Activated CD4-positive, alpha-beta T cell treated with anti-CD3 and anti-CD28 coated beads, Interleukin-2, amount 10 ng/mL, durations not matched to agents 7 days and 5 days (primary cell): ENCODE results near the gene CHIA. TPM values are rescaled to one million over a fixed set of nuclear protein-coding genes. Genes with fewer than 3 reads are reported as not detected.

Experiments
- CTCF ChIA-PET: fragments of 350-600 bp; sonication (Branson Sonifier 250); formaldehyde crosslinking; loops from one replicate; lab custom pipeline; 2021; ENCODE audit warnings: antibody characterized with exemption; lab: Charles Lee
- POLR2A ChIA-PET: fragments of 350-600 bp; sonication (Branson Sonifier 250); formaldehyde crosslinking; loops from one replicate; lab custom pipeline; 2021; ENCODE audit warnings: antibody characterized with exemption; lab: Charles Lee
- DNase-seq: peaks from one replicate; pipeline ENCODE4 v3.0.0-alpha.2; 2020
- H3K27ac Mint-ChIP-seq: one replicate; pipeline ENCODE4 v1.8.0; 2021; ENCODE audit warnings: mild to moderate bottlenecking, moderate library complexity, mixed read lengths
- H3K27me3 Mint-ChIP-seq: one replicate; pipeline ENCODE4 v1.8.0; 2021; ENCODE audit warnings: mixed read lengths
- H3K36me3 Mint-ChIP-seq: one replicate; pipeline ENCODE4 v1.8.0; 2021; ENCODE audit warnings: low read depth, mixed read lengths
- H3K4me1 Mint-ChIP-seq: one replicate; pipeline ENCODE4 v1.8.0; 2021; ENCODE audit warnings: mixed read lengths
- H3K4me3 Mint-ChIP-seq: one replicate; pipeline ENCODE4 v1.8.0; 2021; ENCODE audit warnings: mild to moderate bottlenecking, moderate library complexity, mixed read lengths
- H3K9me3 Mint-ChIP-seq: one replicate; pipeline ENCODE4 v1.8.0; 2021; ENCODE audit warnings: mixed read lengths
- total RNA-seq, 2 experiments: library from RNA; stranded (reverse); gene quantifications; one replicate each; pipeline ENCODE4 v1.2.3, GENCODE V29; 2021

CHIA gene
- total RNA-seq: not detected

DNA sequence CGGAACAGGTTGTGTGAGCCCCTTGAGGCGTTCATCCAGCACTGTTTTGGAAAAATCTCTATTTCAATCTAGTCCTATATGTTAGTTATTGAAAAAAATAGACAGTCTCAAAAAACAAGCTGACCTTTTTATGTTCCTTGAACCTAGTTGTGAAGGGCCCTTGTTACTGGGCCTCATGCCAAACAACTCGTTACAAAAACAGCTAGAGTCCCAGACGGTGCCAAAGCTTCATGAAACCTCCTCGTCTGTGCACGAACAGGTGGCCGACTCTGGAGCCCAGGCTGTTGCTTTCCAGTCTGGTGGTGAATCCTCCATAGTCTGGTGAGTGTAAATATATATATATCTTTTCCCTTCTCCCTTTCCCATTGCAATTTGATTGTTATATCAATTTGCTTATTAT lies at the start of gene CHIA:
Gene CHIA, plus strand, starts transcription at position 222 of the 400 bp plus-strand sequence. CDS start 19,617 bp downstream, outside the sequence.
- ChIA-PET POLR2A (no interaction called here), CTCF (interaction anchor here (1.0 to 1.9 kb wide), 2 partner anchors 10 to 16 kb away, joined by 3 to 10 read pairs; no protein-coding TSS in a partner anchor)
- peaks cover 6% of the 10 kb centered on the region for H3K4me1 Mint-ChIP-seq
- no peaks in the 10 kb centered on the region for H3K27me3 Mint-ChIP-seq
- no peak for DNase-seq
- H3K4me3 Mint-ChIP-seq: no peak within 1 kb of the TSS
- no peaks in the 10 kb centered on the region for H3K9me3 Mint-ChIP-seq
- H3K27ac Mint-ChIP-seq: no peak within 1 kb of the TSS
- H3K36me3 Mint-ChIP-seq: no peaks in the 10 kb centered on the region

DNA sequence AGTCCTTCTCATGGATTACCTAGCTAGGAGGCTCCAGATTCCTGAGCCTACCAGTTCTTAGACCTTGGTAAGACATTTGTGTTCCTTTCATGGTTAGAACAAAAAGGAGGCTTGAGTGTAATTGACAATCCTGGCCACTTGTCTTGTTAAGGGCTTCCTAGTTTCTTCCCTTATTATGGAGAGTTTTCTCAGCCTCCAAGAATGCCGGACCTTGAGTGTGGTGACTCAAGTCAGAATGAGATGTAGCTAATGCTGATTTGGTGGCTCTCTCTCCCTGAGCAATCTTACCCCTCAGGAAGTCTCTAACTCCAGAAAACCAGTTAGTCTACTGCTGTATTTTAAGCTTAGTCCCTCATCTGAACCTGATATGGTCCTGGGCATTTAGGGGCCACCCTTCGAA lies 48.9 kb upstream of the CHIA start:
- Mint-ChIP-seq H3K27me3 (no peaks in the 10 kb centered on the region), H3K4me1 (no peaks in the 10 kb centered on the region), H3K36me3 (peaks cover 63% of the 10 kb centered on the region), H3K4me3 (no peak overlapping the region), H3K27ac (no peak overlapping the region), H3K9me3 (peaks cover 3% of the 10 kb centered on the region)
- ChIA-PET CTCF (interaction anchor here (1.5 kb wide), 2 partner anchors 9 to 13 kb away, joined by 3 to 4 read pairs; no protein-coding TSS in a partner anchor), POLR2A (no interaction called here)
- DNase-seq: no peak

DNA sequence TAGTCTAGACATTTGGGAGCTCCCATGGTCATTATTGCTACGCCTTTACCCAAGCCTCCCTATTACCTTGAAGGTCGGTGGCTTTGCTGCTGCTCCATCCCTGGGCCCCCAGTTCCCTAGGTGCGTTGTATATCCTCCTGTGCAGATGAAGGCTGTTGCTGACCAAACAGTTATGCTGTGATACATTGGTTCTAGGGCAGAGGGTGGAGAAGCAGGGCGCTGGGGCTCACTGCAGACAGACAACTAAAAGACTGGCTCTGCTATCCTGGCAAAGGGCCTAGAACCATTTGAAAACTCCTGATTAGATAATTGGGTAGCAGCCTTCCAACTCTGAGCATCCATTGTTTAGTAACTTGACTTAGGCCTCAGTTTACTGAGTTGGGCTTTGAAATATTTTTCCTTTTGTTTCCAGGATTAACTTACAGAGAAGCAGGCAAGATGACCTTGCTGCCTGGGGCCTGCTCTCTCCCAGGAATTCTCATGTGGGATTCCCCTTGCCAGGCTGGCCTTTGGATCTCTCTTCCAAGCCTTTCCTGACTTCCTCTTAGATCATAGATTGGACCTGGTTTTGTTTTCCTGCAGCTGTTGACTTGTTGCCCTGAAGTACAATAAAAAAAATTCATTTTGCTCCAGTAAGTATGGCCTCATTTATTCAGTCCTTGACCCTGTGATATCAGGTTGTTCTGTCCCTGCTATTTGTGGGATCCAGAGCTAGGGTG lies 47.7 kb upstream of the CHIA start:
- Mint-ChIP-seq H3K9me3 (no peaks in the 10 kb centered on the region), H3K27ac (peak overlapping the region; percentile 5), H3K4me3 (no peak overlapping the region), H3K27me3 (no peaks in the 10 kb centered on the region), H3K36me3 (peaks cover 52% of the 10 kb centered on the region), H3K4me1 (no peaks in the 10 kb centered on the region)
- DNase-seq: no peak
- ChIA-PET POLR2A (no interaction called here), CTCF (interaction anchor here (1.1 to 1.5 kb wide), 3 partner anchors 10 to 45 kb away, joined by 3 to 4 read pairs (median 3); no protein-coding TSS in a partner anchor)

DNA sequence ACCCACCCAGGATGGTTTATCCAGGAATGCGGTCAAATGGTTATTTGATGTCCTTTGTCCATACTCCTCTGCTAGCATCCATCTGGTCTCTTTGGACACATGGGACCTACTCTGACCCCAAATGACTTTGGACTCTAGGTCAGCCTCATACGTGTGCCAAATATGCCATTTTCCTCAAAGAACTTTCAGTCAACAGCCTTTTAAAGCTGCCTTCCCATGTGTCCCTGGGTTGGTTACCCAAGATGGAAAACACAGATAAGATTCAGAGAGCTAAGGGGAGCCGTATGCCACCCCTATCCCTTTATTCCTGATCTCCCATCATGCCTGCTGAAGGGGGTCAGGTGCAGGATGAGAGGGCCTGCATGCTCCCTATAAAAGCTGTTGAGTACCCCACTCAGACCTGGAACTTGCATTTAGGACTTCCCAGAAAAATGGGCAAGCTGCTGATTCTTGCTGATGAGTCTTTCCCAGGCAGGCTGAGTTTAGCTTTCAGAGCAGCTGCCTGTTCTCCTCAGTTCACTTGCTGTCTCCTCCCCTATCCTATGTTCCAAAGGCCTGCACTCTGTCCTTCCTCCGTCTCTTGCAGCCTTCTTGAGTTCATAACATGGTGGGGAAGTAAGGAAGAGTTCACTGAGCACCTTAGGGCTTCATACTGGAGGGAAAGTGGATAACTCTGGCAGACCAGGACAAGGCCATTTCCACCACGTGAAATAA lies 43.4 kb upstream of the CHIA start:
- no peak overlapping the region for H3K4me3 Mint-ChIP-seq
- CTCF ChIA-PET: interaction anchor here (0.6 to 1.6 kb wide), 3 partner anchors 8 to 238 kb away, joined by 3 to 4 read pairs (median 4); no protein-coding TSS in a partner anchor
- H3K9me3 Mint-ChIP-seq: no peaks in the 10 kb centered on the region
- peaks cover 16% of the 10 kb centered on the region for H3K36me3 Mint-ChIP-seq
- no peak overlapping the region for H3K27ac Mint-ChIP-seq
- H3K27me3 Mint-ChIP-seq: no peaks in the 10 kb centered on the region
- POLR2A ChIA-PET: no interaction called here
- peaks cover 9% of the 10 kb centered on the region for H3K4me1 Mint-ChIP-seq
- DNase-seq: no peak

DNA sequence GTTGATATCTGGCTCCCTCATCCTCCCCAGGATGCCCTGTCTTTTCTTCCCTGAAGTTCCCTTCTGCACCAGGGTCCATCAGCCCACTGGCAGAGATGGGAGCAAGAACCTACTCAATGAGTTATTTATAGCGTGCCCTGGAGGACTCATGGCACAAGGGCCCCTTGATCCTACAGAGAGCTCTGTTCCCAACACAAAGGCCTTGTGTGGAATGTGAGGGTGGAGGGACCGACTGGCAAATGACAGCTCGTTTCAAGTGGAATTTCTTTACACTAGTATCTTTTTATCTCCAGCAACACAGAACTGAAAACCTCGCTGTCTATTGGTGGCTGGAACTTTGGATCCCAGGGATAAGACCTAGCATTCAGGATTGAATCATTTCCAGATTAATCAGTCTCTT lies 40.7 kb upstream of the CHIA start:
- POLR2A ChIA-PET: no interaction called here

DNA sequence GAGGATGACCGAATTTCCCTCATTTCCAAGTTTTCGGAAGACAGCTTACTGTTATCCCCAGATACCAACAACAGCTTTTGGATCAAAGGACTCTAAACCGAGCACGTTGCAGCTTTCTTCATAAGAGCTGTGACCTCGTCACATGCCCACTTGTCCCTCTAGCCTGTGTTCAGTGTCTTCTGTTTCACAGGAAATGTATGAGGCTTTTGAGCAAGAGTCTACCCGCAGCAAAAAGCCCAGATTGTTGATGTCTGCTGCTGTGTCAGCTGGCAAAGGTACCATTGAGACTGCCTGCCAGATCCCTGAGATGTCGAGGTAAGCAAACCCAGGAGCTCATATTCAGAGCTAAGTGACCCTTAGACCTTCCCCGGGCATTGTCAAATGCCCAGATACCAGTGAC lies 39.1 kb upstream of the CHIA start:
- Mint-ChIP-seq H3K9me3 (no peaks in the 10 kb centered on the region), H3K27me3 (no peaks in the 10 kb centered on the region), H3K27ac (no peak overlapping the region), H3K4me3 (no peak overlapping the region), H3K4me1 (peaks cover 9% of the 10 kb centered on the region), H3K36me3 (no peaks in the 10 kb centered on the region)
- DNase-seq: peak; percentile 14
- POLR2A ChIA-PET: no interaction called here
- CTCF ChIA-PET: interaction anchor here (1.0 to 1.7 kb wide), 2 partner anchors 16 to 28 kb away, joined by 3 to 5 read pairs; no protein-coding TSS in a partner anchor

More for the DNA sequence above, 40.7 kb upstream of the CHIA start:
- CTCF ChIA-PET: interaction anchor here (0.7 to 1.7 kb wide), 4 partner anchors 11 to 40 kb away, joined by 3 to 5 read pairs (median 4); no protein-coding TSS in a partner anchor
- H3K27ac Mint-ChIP-seq: peak overlapping the region; percentile 37
- H3K36me3 Mint-ChIP-seq: no peaks in the 10 kb centered on the region
- no peak overlapping the region for H3K4me3 Mint-ChIP-seq
- H3K27me3 Mint-ChIP-seq: no peaks in the 10 kb centered on the region
- DNase-seq: no peak
- H3K4me1 Mint-ChIP-seq: peaks cover 9% of the 10 kb centered on the region
- H3K9me3 Mint-ChIP-seq: no peaks in the 10 kb centered on the region

DNA sequence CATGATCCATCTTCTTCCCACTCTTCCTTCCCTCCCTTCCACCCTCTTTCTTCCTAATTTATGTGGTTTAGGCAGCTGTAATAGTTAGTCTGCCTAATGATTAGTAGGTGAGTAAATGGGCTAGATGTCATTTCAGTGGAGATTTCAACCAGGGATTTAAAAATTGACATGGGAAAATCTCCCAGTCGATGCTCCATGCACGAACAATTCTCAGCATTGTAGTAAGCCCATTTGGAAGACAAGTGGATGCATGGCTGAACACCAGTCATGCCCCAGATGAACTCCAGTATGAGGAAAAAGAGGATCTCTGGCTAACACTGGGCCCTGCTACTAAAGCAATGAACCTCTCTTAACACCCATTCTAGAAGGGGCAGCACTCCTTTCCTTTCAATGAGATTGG lies 37.9 kb upstream of the CHIA start:
- H3K27ac Mint-ChIP-seq: no peak overlapping the region
- H3K36me3 Mint-ChIP-seq: no peaks in the 10 kb centered on the region
- no peak for DNase-seq
- CTCF ChIA-PET: no interaction called here
- no peaks in the 10 kb centered on the region for H3K27me3 Mint-ChIP-seq
- POLR2A ChIA-PET: no interaction called here
- H3K4me1 Mint-ChIP-seq: peaks cover 9% of the 10 kb centered on the region
- no peak overlapping the region for H3K4me3 Mint-ChIP-seq
- no peaks in the 10 kb centered on the region for H3K9me3 Mint-ChIP-seq

DNA sequence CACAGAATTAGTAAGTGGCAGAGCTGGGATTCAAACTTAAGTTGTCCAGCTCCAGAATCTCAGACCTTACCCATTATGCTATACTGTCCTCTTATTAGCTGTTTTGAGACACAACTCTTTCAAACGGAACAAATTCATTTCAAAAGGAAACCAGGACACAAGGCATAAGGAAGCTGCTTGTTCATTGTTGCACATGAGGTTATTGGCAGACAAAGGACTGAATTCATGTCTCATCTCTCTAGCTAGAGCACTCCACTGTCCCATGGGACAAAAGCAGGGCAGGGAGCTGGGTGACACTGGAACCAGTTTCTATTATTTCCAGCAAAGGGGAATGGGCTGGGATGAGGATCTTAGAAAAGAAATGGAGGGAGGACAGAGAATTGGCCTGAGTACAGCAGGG lies 36.8 kb upstream of the CHIA start:
- no peak overlapping the region for H3K27ac Mint-ChIP-seq
- H3K4me3 Mint-ChIP-seq: no peak overlapping the region
- ChIA-PET POLR2A (no interaction called here), CTCF (interaction anchor here (0.6 to 1.5 kb wide), 2 partner anchors 25 to 57 kb away, joined by 3 to 4 read pairs; no protein-coding TSS in a partner anchor)
- no peaks in the 10 kb centered on the region for H3K36me3 Mint-ChIP-seq
- no peak for DNase-seq
- H3K9me3 Mint-ChIP-seq: no peaks in the 10 kb centered on the region
- peaks cover 9% of the 10 kb centered on the region for H3K4me1 Mint-ChIP-seq
- no peaks in the 10 kb centered on the region for H3K27me3 Mint-ChIP-seq

DNA sequence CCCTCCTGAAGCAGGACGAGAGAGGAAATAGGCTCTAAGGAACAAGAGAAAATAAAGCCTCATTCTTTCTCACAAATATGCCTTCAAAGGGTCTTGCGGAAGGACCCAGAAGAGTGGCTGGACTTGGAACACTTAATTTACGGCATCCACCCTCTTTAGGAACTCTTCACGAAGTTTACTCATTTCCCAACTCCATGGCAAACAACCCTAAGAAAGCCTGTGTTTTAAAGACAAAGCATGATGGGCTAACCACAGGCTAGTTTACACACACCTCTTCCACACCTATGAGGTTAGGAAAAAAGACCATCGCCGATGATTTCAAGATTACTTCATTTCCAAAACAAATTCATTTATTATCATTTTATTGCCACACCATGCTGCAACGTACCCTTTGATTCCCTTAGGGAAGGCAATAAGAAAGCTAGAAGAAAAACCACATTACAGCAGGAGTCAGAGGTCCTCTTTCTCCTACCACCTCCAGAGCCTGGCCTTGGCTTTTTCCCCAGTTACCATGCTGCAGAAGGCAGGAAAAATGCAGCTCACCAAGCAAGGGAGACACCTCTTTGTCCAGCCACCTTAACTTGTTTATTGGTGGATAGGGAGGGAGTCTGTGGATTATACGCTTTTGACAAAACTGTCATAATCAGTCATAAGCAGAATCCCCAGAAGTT lies 33.5 kb upstream of the CHIA start:
- ChIA-PET CTCF (interaction anchor here (1.2 to 2.4 kb wide), 3 partner anchors 11 to 18 kb away, joined by 3 to 10 read pairs (median 4); no protein-coding TSS in a partner anchor), POLR2A (no interaction called here)
- H3K4me1 Mint-ChIP-seq: no peaks in the 10 kb centered on the region
- no peak overlapping the region for H3K27ac Mint-ChIP-seq
- H3K4me3 Mint-ChIP-seq: no peak overlapping the region
- H3K36me3 Mint-ChIP-seq: no peaks in the 10 kb centered on the region
- peaks cover 2% of the 10 kb centered on the region for H3K9me3 Mint-ChIP-seq
- no peak for DNase-seq
- H3K27me3 Mint-ChIP-seq: peaks cover 6% of the 10 kb centered on the region

DNA sequence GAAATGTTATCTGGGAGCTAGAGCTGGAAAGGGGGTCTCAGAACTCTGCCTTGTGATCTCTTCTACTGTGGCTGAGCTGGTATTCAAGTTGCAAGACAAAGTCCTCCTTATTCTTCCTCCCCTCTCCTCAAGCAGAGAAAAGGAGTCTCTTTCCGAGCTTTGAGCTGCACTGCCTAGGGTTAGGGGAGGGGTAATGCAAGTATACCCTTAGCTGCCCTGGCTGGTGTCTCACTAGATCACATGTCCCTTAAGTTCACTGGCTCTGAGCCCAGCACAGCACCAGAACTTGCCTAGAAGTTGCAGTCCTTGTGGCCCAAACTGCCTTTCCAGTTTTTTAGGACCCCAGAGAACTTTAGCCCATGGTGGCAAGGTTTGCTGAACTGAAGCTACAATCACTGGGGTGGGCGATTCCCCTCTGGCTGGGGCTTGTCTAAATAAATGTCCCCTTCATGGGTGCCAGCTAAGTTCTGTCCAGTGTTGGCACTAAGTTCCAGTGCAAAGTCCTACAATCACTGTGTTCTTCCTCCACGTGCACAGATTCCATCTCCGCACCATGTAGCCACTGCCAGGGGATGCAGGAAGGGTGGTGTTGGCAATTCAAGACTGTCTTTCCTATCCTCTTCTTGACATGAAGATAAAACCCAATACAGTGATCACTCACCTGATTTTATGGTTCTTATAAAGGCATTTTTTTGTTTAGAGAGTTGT lies 22.7 kb upstream of the CHIA start:
- peaks cover 7% of the 10 kb centered on the region for H3K4me1 Mint-ChIP-seq
- no peak overlapping the region for H3K27ac Mint-ChIP-seq
- CTCF ChIA-PET: interaction anchor here (0.8 to 1.6 kb wide), 5 partner anchors 11 to 66 kb away, joined by 3 to 5 read pairs (median 3); no protein-coding TSS in a partner anchor
- no peak for DNase-seq
- POLR2A ChIA-PET: interaction anchor here (0.6 kb wide), 1 partner anchor 408 kb away, joined by 3 read pairs; no protein-coding TSS in a partner anchor
- no peak overlapping the region for H3K4me3 Mint-ChIP-seq
- H3K36me3 Mint-ChIP-seq: peaks cover 2% of the 10 kb centered on the region
- peaks cover 42% of the 10 kb centered on the region for H3K27me3 Mint-ChIP-seq
- peaks cover 20% of the 10 kb centered on the region for H3K9me3 Mint-ChIP-seq

DNA sequence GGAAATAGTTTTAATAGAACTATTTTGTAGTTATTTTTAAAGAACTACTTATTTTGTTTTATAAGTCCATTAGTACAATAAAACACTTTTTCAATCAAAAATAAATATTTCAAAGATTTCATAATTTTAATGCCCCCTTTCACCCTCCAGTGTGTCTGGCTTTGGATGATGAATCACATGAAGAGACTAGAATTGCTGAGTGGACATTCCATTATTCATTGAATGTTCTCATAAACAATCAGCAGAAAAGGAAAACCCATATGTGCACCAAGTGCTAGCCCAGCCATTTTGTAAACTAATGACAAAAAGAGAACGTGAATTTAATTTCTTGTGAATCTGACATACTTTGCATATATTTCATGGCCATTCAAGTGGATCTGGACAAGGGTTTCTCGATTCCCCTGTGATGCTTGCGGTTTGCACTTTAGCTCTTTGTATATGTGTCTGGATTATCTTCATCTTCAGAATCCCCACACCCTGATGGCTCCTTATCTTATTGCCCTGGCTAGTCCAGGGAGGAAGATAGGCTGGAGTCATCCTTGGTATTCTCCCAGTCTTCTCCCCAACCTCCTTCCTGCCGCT lies 20.7 kb upstream of the CHIA start:
- DNase-seq: no peak
- Mint-ChIP-seq H3K4me1 (peaks cover 11% of the 10 kb centered on the region), H3K27ac (no peak overlapping the region), H3K27me3 (peaks cover 37% of the 10 kb centered on the region), H3K9me3 (peaks cover 9% of the 10 kb centered on the region), H3K36me3 (peaks cover 2% of the 10 kb centered on the region), H3K4me3 (no peak overlapping the region)
- CTCF ChIA-PET: interaction anchor here (2.8 kb wide), 1 partner anchor 14 kb away, joined by 10 read pairs; no protein-coding TSS in a partner anchor
- POLR2A ChIA-PET: no interaction called here
